Gastroesophageal sphincter (tissue), 4 donors: ENCODE data around the gene SETD5. TPM values are rescaled to one million over a fixed set of nuclear protein-coding genes. Genes with fewer than 3 reads are reported as not detected.

Experiments used
- ATAC-seq: fragments of 150-250 bp; one replicate; pipeline ENCODE4 v1.9.1; 2016; ENCODE audit warnings: mild to moderate bottlenecking, moderate library complexity
- H3K27ac ChIP-seq, 4 donors: fragments of 200-600 bp; sonication (generic) in 3 of 4; 1 replicate in 3 of 4; 2 replicates in 1 of 4; pipeline ENCODE4 v1.5.1; 2016 to 2019
- H3K27me3 ChIP-seq: fragments of 200-600 bp; sonication (generic); one replicate; pipeline ENCODE4 v1.5.1; 2019
- H3K36me3 ChIP-seq, 2 donors: fragments of 200-600 bp; sonication (generic); one replicate each; pipeline ENCODE4 v1.5.1; 2019; ENCODE audit warnings: control low read depth in 1 of 2
- H3K4me1 ChIP-seq, 3 donors: fragments of 200-600 bp; sonication (generic); 1 replicate in 2 of 3; 2 replicates in 1 of 3; pipeline ENCODE4 v1.5.1; 2016 to 2019; ENCODE audit warnings: control low read depth in 2 of 3
- H3K4me3 ChIP-seq, 2 donors: fragments of 200-600 bp; sonication (generic); one replicate each; pipeline ENCODE4 v1.5.1; 2019; ENCODE audit warnings: mild to moderate bottlenecking in 1 of 2, moderate library complexity in 1 of 2
- H3K9me3 ChIP-seq, 3 donors: fragments of 200-600 bp; sonication (generic); one replicate each; pipeline ENCODE4 v1.5.1; 2017 to 2019; ENCODE audit warnings: control low read depth in 2 of 3
- EP300 ChIP-seq: sonication (generic); formaldehyde crosslinking; IDR thresholded peaks from one replicate; pipeline ENCODE4 v1.6.1; 2017; ENCODE audit warnings: antibody characterized with exemption, mild to moderate bottlenecking
- POLR2A ChIP-seq, 2 donors: fragments of 450-650 bp; IDR thresholded peaks; one replicate each; pipeline ENCODE4 v1.6.1; 2017; ENCODE audit warnings: antibody characterized with exemption in 2 of 2, mild to moderate bottlenecking in 2 of 2, moderate library complexity in 1 of 2
- POLR2AphosphoS5 ChIP-seq: sonication (generic); formaldehyde crosslinking; IDR thresholded peaks from one replicate; pipeline ENCODE4 v1.6.1; 2017; ENCODE audit warnings: antibody characterized with exemption
- whole genome bisulfite sequencing, 2 donors: methylation state at CpG; one replicate each; pipeline ENCODE4 v1.1.5; 2018; ENCODE audit warnings: low coverage in 1 of 2; 5-methylcytosine and 5-hydroxymethylcytosine counted together
- total RNA-seq, 4 donors: library from RNA; depleted of rRNA; stranded (reverse); fragments of >200 nt; gene quantifications; one replicate each; pipeline ENCODE4 v1.1.0, GENCODE V29; 2016
- TF ChIP-seq, protein P1 (sequence below), 4 experiments: fragments of 200-600 bp in 2 of 4; fragments of 450-650 bp in 2 of 4; sonication (generic) in 1 of 4; IDR thresholded peaks; one replicate each; pipeline ENCODE4 v1.5.1; 2017 to 2019; ENCODE audit warnings: antibody characterized with exemption in 4 of 4, mild to moderate bottlenecking in 2 of 4, moderate library complexity in 2 of 4

Gene SETD5
- total RNA-seq, 4 donors from 2014 or later = 51.5 to 95.3 (median 76.8) TPM

GRCh38 chr3:9448071-9448470, 50.7 kb downstream of the SETD5 start:
- WGBS, 2 donors = 68 to 73% methylated on average over 4 of the region's 4 CpGs
- peaks cover 7 to 90% of the 10 kb centered on the region in 2 donors for H3K36me3 ChIP-seq
- no peak overlapping the region for H3K27ac ChIP-seq

DNA sequence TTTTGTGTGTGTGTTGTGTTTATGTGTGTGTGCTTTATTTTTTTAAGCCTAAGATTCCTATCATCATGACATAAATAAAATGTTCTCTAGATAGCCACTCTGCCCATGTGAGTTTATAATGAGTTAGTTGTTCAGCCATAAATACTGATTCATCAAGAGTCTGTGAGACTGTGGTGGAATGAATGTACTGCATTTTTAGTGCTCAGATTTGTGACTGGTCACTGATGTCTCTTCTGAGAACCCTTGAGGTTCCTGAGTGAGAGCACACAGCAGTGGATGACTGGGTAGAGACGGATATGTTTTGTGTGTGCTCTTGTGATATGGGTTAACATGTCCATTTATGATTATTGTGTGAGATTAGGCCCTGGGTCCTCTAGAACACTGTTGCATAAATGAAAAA, 51.2 kb downstream of the SETD5 start:
- H3K36me3 ChIP-seq = peaks cover 9 to 90% of the 10 kb centered on the region in 2 donors
- 36 to 56% methylated on average over 1 of the region's 1 CpG for WGBS, 2 donors
- H3K9me3 ChIP-seq = no peaks in the 10 kb centered on the region
- peaks cover 0 to 8% (median 0%) of the 10 kb centered on the region in 3 donors for H3K4me1 ChIP-seq
- ATAC-seq = no peak
- TF ChIP-seq POLR2AphosphoS5 (no peak), POLR2A (IDR thresholded peaks at IDR 0.05) (no peak), EP300 (no peak)
- TF ChIP-seq, protein P1, sequence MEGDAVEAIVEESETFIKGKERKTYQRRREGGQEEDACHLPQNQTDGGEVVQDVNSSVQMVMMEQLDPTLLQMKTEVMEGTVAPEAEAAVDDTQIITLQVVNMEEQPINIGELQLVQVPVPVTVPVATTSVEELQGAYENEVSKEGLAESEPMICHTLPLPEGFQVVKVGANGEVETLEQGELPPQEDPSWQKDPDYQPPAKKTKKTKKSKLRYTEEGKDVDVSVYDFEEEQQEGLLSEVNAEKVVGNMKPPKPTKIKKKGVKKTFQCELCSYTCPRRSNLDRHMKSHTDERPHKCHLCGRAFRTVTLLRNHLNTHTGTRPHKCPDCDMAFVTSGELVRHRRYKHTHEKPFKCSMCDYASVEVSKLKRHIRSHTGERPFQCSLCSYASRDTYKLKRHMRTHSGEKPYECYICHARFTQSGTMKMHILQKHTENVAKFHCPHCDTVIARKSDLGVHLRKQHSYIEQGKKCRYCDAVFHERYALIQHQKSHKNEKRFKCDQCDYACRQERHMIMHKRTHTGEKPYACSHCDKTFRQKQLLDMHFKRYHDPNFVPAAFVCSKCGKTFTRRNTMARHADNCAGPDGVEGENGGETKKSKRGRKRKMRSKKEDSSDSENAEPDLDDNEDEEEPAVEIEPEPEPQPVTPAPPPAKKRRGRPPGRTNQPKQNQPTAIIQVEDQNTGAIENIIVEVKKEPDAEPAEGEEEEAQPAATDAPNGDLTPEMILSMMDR (IDR thresholded peaks at IDR 0.05) = no peak
- no peak overlapping the region for H3K27ac ChIP-seq
- H3K27me3 ChIP-seq = no peaks in the 10 kb centered on the region
- H3K4me3 ChIP-seq = no peak overlapping the region

More at GRCh38 chr3:9448071-9448470, 50.7 kb downstream of the SETD5 start:
- Histone ChIP-seq H3K4me3 (no peak overlapping the region), H3K27me3 (no peaks in the 10 kb centered on the region), H3K4me1 (peaks cover 0 to 8% (median 0%) of the 10 kb centered on the region in 3 donors), H3K9me3 (no peaks in the 10 kb centered on the region)
- no peak for ATAC-seq
- TF ChIP-seq, protein P1 (IDR thresholded peaks at IDR 0.05) = no peak
- TF ChIP-seq EP300 (no peak), POLR2AphosphoS5 (no peak), POLR2A (IDR thresholded peaks at IDR 0.05) (no peak)

GRCh38 chr3:9450126-9450525, 52.7 kb downstream of the SETD5 start:
- Histone ChIP-seq H3K27ac (no peak overlapping the region), H3K4me3 (no peak overlapping the region), H3K36me3 (peaks cover 14 to 90% of the 10 kb centered on the region in 2 donors), H3K4me1 (peaks cover 0 to 8% (median 0%) of the 10 kb centered on the region in 3 donors), H3K9me3 (no peaks in the 10 kb centered on the region), H3K27me3 (no peaks in the 10 kb centered on the region)
- ATAC-seq = no peak
- TF ChIP-seq EP300 = no peak
- TF ChIP-seq POLR2AphosphoS5 = no peak
- TF ChIP-seq, protein P1 (IDR thresholded peaks at IDR 0.05) = no peak
- no peak for TF ChIP-seq POLR2A (IDR thresholded peaks at IDR 0.05)
- WGBS, 2 donors = 79 to 100% methylated on average over 1 of the region's 1 CpG

DNA sequence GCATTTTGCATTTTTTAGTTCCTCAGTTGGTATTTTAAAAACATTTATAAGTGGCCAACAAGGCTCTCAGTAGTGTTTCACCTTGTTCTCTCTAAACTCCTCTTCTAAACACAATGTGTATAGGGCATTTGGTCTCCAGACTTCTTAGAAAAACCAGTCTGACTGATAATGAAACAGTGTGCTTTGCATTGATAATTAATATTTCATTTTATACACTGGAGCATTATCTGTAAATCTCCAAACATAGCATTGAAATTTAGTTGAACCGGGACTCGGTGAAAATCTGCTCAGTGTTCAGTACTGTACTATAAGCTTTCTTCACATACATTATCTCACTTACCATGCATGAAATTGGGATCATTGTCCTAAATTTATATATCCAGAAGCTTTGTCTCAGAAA, 53.6 kb downstream of the SETD5 start:
- Histone ChIP-seq H3K4me1 (peaks cover 0 to 8% (median 0%) of the 10 kb centered on the region in 3 donors), H3K4me3 (no peak overlapping the region), H3K27me3 (no peaks in the 10 kb centered on the region), H3K27ac (no peak overlapping the region), H3K36me3 (peaks cover 18 to 90% of the 10 kb centered on the region in 2 donors), H3K9me3 (no peaks in the 10 kb centered on the region)
- ATAC-seq = no peak
- WGBS, 2 donors = 75 to 79% methylated on average over 2 of the region's 2 CpGs
- TF ChIP-seq EP300 (no peak), POLR2AphosphoS5 (no peak), POLR2A (IDR thresholded peaks at IDR 0.05) (no peak)
- TF ChIP-seq, protein P1 (IDR thresholded peaks at IDR 0.05) = no peak

- Histone ChIP-seq H3K27ac (no peak overlapping the region), H3K27me3 (no peaks in the 10 kb centered on the region), H3K9me3 (no peaks in the 10 kb centered on the region), H3K4me3 (no peak overlapping the region), H3K4me1 (peaks cover 0 to 8% (median 0%) of the 10 kb centered on the region in 3 donors), H3K36me3 (peaks cover 18 to 90% of the 10 kb centered on the region in 2 donors)
- no peak for ATAC-seq
- WGBS, 2 donors = 60 to 69% methylated on average over 2 of the region's 2 CpGs
- TF ChIP-seq POLR2A (IDR thresholded peaks at IDR 0.05) (no peak), POLR2AphosphoS5 (no peak), EP300 (no peak)
- TF ChIP-seq, protein P1 (IDR thresholded peaks at IDR 0.05) = no peak
Observed at GRCh38 chr3:9452417-9452816, 55.0 kb downstream of the SETD5 start.
